HCT116 (cell line): ENCODE results near the gene TTLL10. TPM values are rescaled to one million over a fixed set of nuclear protein-coding genes. Genes with fewer than 3 reads are reported as not detected.
A peak's percentile ranks its signal among the peaks of the same experiment; 100 is the strongest.

Experiments
- ATAC-seq: fragments of 200-7000 bp; cut with Tn5 transposase; 2 replicates; pipeline ENCODE4 v1.9.1; 2020; ENCODE audit warnings: mild to moderate bottlenecking, moderate library complexity
- BruUV-seq: library from RNA; stranded (reverse); fragments of 400-500 nt; replicated peaks from 2 replicates; lab custom pipeline; 2021; lab: Mats Ljungman, UMichigan
- CTCF ChIA-PET: fragments of 300-600 bp; sonication (Branson Sonifier 250); formaldehyde crosslinking; loops from one replicate; lab custom pipeline; 2021; ENCODE audit warnings: antibody characterized with exemption; lab: Charles Lee
- POLR2A ChIA-PET: fragments of 300-600, 350-600 bp; sonication (Branson Sonifier 250); formaldehyde crosslinking; loops from one replicate; lab custom pipeline; 2021; ENCODE audit warnings: antibody characterized with exemption; lab: Charles Lee
- RAD21 ChIA-PET, 2 experiments: fragments of 300-600 bp; sonication (Branson Sonifier 250); formaldehyde crosslinking; loops; one replicate each; lab custom pipeline; 2023; ENCODE audit warnings: low total read pairs in 2 of 2; ENCODE audit not compliant: uncharacterized antibody in 2 of 2, unreplicated experiment in 2 of 2, low non-redundant PET in 1 of 2; lab: Charles Lee
- DNase-seq: peaks from one replicate; pipeline ENCODE4 v3.0.0-alpha.2; 2010; ENCODE audit warnings: low read depth, low spot score
- H2AFZ ChIP-seq: fragments of 200-600 bp; shearing (Covaris generic), sonication (generic); 2 replicates; pipeline ENCODE4 v1.6.1; 2017; ENCODE audit warnings: low read depth, mixed run types, mixed read lengths, antibody characterized with exemption, low read length; ENCODE audit not compliant: poor library complexity, severe bottlenecking
- H3K27ac ChIP-seq: 2 replicates; pipeline ENCODE4 v1.5.1; 2012; ENCODE audit warnings: low read depth, low read length
- H3K27me3 ChIP-seq: fragments of 200-600 bp; sonication (generic); 2 replicates; pipeline ENCODE4 v1.6.1; 2016; ENCODE audit warnings: mixed run types, low read length, mixed read lengths; ENCODE audit not compliant: insufficient read depth
- H3K36me3 ChIP-seq, 2 experiments: fragments of 200-500 bp in 1 of 2; fragments of 200-600 bp in 1 of 2; sonication (Bioruptor generic) in 1 of 2; sonication (generic) in 1 of 2; 2 replicates each; pipeline versions ENCODE4 v1.5.1 to v1.6.1; 2014 to 2016; ENCODE audit warnings: low read length in 2 of 2, inconsistent platforms in 1 of 2, mixed read lengths in 1 of 2, mixed run types in 1 of 2; ENCODE audit not compliant: insufficient read depth in 2 of 2, control insufficient read depth in 1 of 2
- H3K4me1 ChIP-seq, 2 experiments: fragments of 200-600 bp in 1 of 2; sonication (generic) in 1 of 2; 2 replicates each; pipeline versions ENCODE4 v1.5.1 to v1.6.1; 2012 to 2017; ENCODE audit warnings: low read length in 2 of 2, inconsistent platforms in 1 of 2, mild to moderate bottlenecking in 1 of 2, mixed read lengths in 1 of 2, mixed run types in 1 of 2, moderate library complexity in 1 of 2; ENCODE audit not compliant: insufficient read depth in 2 of 2, control insufficient read depth in 1 of 2
- H3K4me2 ChIP-seq: fragments of 200-600 bp; sonication (generic); 2 replicates; pipeline ENCODE4 v1.6.1; 2017; ENCODE audit warnings: mixed run types, low read length, mixed read lengths
- H3K4me3 ChIP-seq, 2 experiments: fragments of 200-600 bp in 1 of 2; sonication (generic) in 1 of 2; replicated peaks in 1 of 2; 2 replicates each; pipeline ENCODE4 v1.5.1; 2011 to 2016; ENCODE audit warnings: low read length in 2 of 2, control low read depth in 1 of 2, low read depth in 1 of 2, mild to moderate bottlenecking in 1 of 2, mixed read lengths in 1 of 2, mixed run types in 1 of 2
- H3K79me2 ChIP-seq: fragments of 200-600 bp; sonication (generic); 2 replicates; pipeline ENCODE4 v1.6.1; 2017; ENCODE audit warnings: mild to moderate bottlenecking, mixed run types, low read length, moderate library complexity, mixed read lengths; ENCODE audit not compliant: insufficient read depth
- H3K9ac ChIP-seq: fragments of 200-600 bp; sonication (generic); 2 replicates; pipeline ENCODE4 v1.6.1; 2016; ENCODE audit warnings: low read length, mixed read lengths
- H3K9me2 ChIP-seq: fragments of 200-600 bp; sonication (generic), shearing (Covaris generic); 2 replicates; pipeline ENCODE4 v1.6.1; 2017; ENCODE audit warnings: mixed run types, mild to moderate bottlenecking, moderate library complexity; ENCODE audit not compliant: insufficient read depth
- H3K9me3 ChIP-seq, 2 experiments: fragments of 200-500 bp in 1 of 2; fragments of 200-600 bp in 1 of 2; sonication (Bioruptor generic) in 1 of 2; sonication (generic) in 1 of 2; 2 replicates each; pipeline ENCODE4 v1.6.1; 2014 to 2017; ENCODE audit warnings: low read length in 2 of 2, mixed read lengths in 2 of 2, inconsistent platforms in 1 of 2, low read depth in 1 of 2, mild to moderate bottlenecking in 1 of 2, mixed run types in 1 of 2, moderate library complexity in 1 of 2; ENCODE audit not compliant: control insufficient read depth in 1 of 2, insufficient read depth in 1 of 2
- H4K20me1 ChIP-seq: fragments of 200-600 bp; sonication (generic), shearing (Covaris generic); 2 replicates; pipeline ENCODE4 v1.6.1; 2017; ENCODE audit warnings: mixed run types, mild to moderate bottlenecking, moderate library complexity; ENCODE audit not compliant: insufficient read depth
- CBX3 ChIP-seq: IDR thresholded peaks from 2 replicates; pipeline ENCODE4 v1.6.1; 2012; ENCODE audit warnings: low read depth
- CTCF ChIP-seq, 3 experiments: fragments of 200-600 bp in 1 of 3; sonication (generic) in 1 of 3; IDR thresholded peaks in 2 of 3; conservative IDR thresholded peaks in 1 of 3; 2 replicates each; pipeline ENCODE4 v1.5.1; 2012 to 2017; ENCODE audit warnings: low read depth in 2 of 3, low read length in 2 of 3, antibody characterized with exemption in 1 of 3, borderline replicate concordance in 1 of 3, control low read depth in 1 of 3, mild to moderate bottlenecking in 1 of 3, mixed read lengths in 1 of 3, mixed run types in 1 of 3, moderate library complexity in 1 of 3; ENCODE audit not compliant: insufficient read depth in 1 of 3
- FOSL1 ChIP-seq: IDR thresholded peaks from 2 replicates; pipeline ENCODE4 v1.6.1; 2012; ENCODE audit warnings: low read depth
- MAX ChIP-seq: IDR thresholded peaks from 2 replicates; pipeline ENCODE4 v1.6.1; 2012
- POLR2A ChIP-seq: IDR thresholded peaks from 2 replicates; pipeline ENCODE4 v1.7.0; 2011; ENCODE audit warnings: borderline replicate concordance; ENCODE audit not compliant: insufficient read depth, insufficient read length; ENCODE audit errors: extremely low read depth
- POLR2AphosphoS5 ChIP-seq: IDR thresholded peaks from 2 replicates; pipeline ENCODE4 v1.6.1; 2011; ENCODE audit warnings: mild to moderate bottlenecking, low read depth, low read length, moderate library complexity
- RAD21 ChIP-seq: IDR thresholded peaks from 2 replicates; pipeline ENCODE4 v1.6.1; 2012; ENCODE audit warnings: low read depth, mild to moderate bottlenecking
- SP1 ChIP-seq: IDR thresholded peaks from 2 replicates; pipeline ENCODE4 v1.6.1; 2012; ENCODE audit warnings: low read depth
- TCF7L2 ChIP-seq: IDR thresholded peaks from 2 replicates; pipeline ENCODE4 v1.7.0; 2011; ENCODE audit warnings: borderline replicate concordance, inconsistent platforms; ENCODE audit not compliant: insufficient read depth, insufficient read length; ENCODE audit errors: extremely low read depth
- ZBTB33 ChIP-seq: IDR thresholded peaks from 2 replicates; pipeline ENCODE4 v1.6.1; 2011; ENCODE audit warnings: mild to moderate bottlenecking, low read length, moderate library complexity; ENCODE audit not compliant: insufficient replicate concordance; ENCODE audit errors: extremely low read depth
- intact Hi-C: fragments of 100-400 bp; cut with micrococcal nuclease; formaldehyde crosslinking; loops from 2 replicates; pipeline ENCODE4 v1.10.0; 2022
- total RNA-seq: library from RNA; stranded (reverse); gene quantifications from one replicate; pipeline ENCODE4 v1.2.1, GENCODE V29; 2021; ENCODE audit not compliant: unreplicated experiment

Gene TTLL10
- total RNA-seq, 1 experiment from 2014 or later = 0.10 TPM

GRCh38 chr1:1171161-1171545 lies 2.5 kb upstream of the TTLL10 start (continued):
- TF ChIP-seq ZBTB33 (no peak), CBX3 (no peak), SP1 (no peak), CTCF (IDR thresholded peaks at IDR 0.05 in 2 of 3, conservative IDR thresholded peaks at IDR 0.05 in 1 of 3; ENCODE audit: borderline replicate concordance in 1 of 3, insufficient read depth in 1 of 3, low read depth in 2 of 3, low read length in 2 of 3) (no peak)

GRCh38 chr1:1171546-1172340 lies 1.9 kb upstream of the TTLL10 start:
- Histone ChIP-seq H3K4me1 (peaks cover 2 to 13% of the 10 kb centered on the region in 2 experiments; a peak in 3 of 4 replicates), H3K79me2 (peaks cover 17% of the 10 kb centered on the region; the same call in 1 of the 2 replicates)
- 0 out of 2 replicates have a peak, but pooled peaks have one; percentile 7 for ATAC-seq
- RAD21 ChIA-PET = no interaction called here
- TF ChIP-seq CBX3 (no peak), POLR2AphosphoS5 (no peak), RAD21 (no peak), TCF7L2 (no peak), MAX (no peak), FOSL1 (no peak), POLR2A (no peak)
- TF ChIP-seq, all 23 proteins: peak for 0
- CTCF ChIA-PET = no interaction called here
- Histone ChIP-seq H4K20me1 (no peaks in the 10 kb centered on the region), H3K36me3 (peaks cover 0 to 2% of the 10 kb centered on the region in 2 experiments; a peak in 2 of 4 replicates), H3K9me2 (no peaks in the 10 kb centered on the region), H3K4me3 (no peak overlapping the region), H3K9me3 (no peaks in the 10 kb centered on the region), H3K4me2 (peak overlapping the region; percentile 48), H2AFZ (no peak overlapping the region), H3K9ac (0 out of 2 replicates have a peak overlapping the region, but pooled peaks have one; percentile 8), H3K27ac (no peak overlapping the region), H3K27me3 (no peaks in the 10 kb centered on the region)
- intact Hi-C loops = no loop called here
- no peak for DNase-seq
- no TSS peak for BruUV-seq
- POLR2A ChIA-PET = interaction anchor here (1.5 kb wide), 1 partner anchor 9 kb away, joined by 3 read pairs; no protein-coding TSS in a partner anchor
